GM12874 (cell line): ENCODE results near the gene TMEM119.

Experiments used
- CTCF ChIP-seq: IDR thresholded peaks from 2 replicates; pipeline ENCODE4 v1.5.1; 2011; ENCODE audit warnings: low read depth, mild to moderate bottlenecking, control low read depth, low read length, moderate library complexity; ENCODE audit not compliant: insufficient read depth

TMEM119 gene

GRCh38 chr12:108597559-108598471 is at the start of gene TMEM119:
TSS of gene TMEM119 (minus strand) at chr12:108598084. CDS start at chr12:108592383, 5,701 bp downstream.
- no peak for TF ChIP-seq CTCF

GRCh38 chr12:108646600-108647579 is 49.0 kb upstream of the TMEM119 start:
- TF ChIP-seq CTCF, result no peak

- TF ChIP-seq CTCF, result no peak
These were observed 48.1 kb upstream of the TMEM119 start for GRCh38 chr12:108645686-108646599.

- TF ChIP-seq CTCF, result no peak
These were observed 46.9 kb upstream of the TMEM119 start for GRCh38 chr12:108644811-108645120.

- TF ChIP-seq CTCF, result no peak
These were observed 46.3 kb upstream of the TMEM119 start for GRCh38 chr12:108643941-108644810.

GRCh38 chr12:108642899-108643654 is 45.2 kb upstream of the TMEM119 start:
- TF ChIP-seq CTCF, result no peak
